Caco-2 (cell line): ENCODE results near the gene EAF1. TPM values are rescaled to one million over a fixed set of nuclear protein-coding genes. Genes with fewer than 3 reads are reported as not detected.

ENCODE experiments used
- BruUV-seq: library from RNA; stranded (reverse); fragments of 400-500 nt; replicated peaks from 2 replicates; lab custom pipeline; 2021; lab: Mats Ljungman, UMichigan
- CTCF ChIA-PET: fragments of 300-600 bp; sonication (Branson Sonifier 250); formaldehyde crosslinking; loops from one replicate; lab custom pipeline; 2022; ENCODE audit warnings: antibody characterized with exemption; lab: Charles Lee
- POLR2A ChIA-PET: fragments of 300-600 bp; sonication (Branson Sonifier 250); formaldehyde crosslinking; loops from one replicate; lab custom pipeline; 2022; ENCODE audit warnings: antibody characterized with exemption; lab: Charles Lee
- DNase-seq, 2 experiments: peaks; one replicate each; pipeline versions ENCODE4 v3.0.0 to v3.0.0-alpha.2; 2020 to 2022
- H3K27me3 ChIP-seq: replicated peaks from 2 replicates; pipeline ENCODE4 v1.6.0; 2011; ENCODE audit warnings: low read length; ENCODE audit not compliant: control insufficient read depth, insufficient read depth
- H3K36me3 ChIP-seq: 2 replicates; pipeline ENCODE4 v1.5.1; 2011; ENCODE audit warnings: low read length; ENCODE audit not compliant: control insufficient read depth, insufficient read depth
- H3K4me1 ChIP-seq: fragments of 250-450 bp; sonication (Bioruptor Pico); 2 replicates; pipeline ENCODE4 v1.5.1; 2020; ENCODE audit warnings: mild to moderate bottlenecking
- H3K4me3 ChIP-seq: 2 replicates; pipeline ENCODE4 v1.5.1; 2011; ENCODE audit warnings: low read depth, mild to moderate bottlenecking, control low read depth, low read length
- H3K9me3 ChIP-seq: fragments of 250-450 bp; sonication (Bioruptor Pico); 2 replicates; pipeline ENCODE4 v1.5.1; 2020; ENCODE audit warnings: mild to moderate bottlenecking, moderate library complexity
- H3K27ac Mint-ChIP-seq: one replicate; pipeline ENCODE4 v1.8.0; 2022; ENCODE audit warnings: mixed read lengths; ENCODE audit not compliant: unreplicated experiment
- H3K27me3 Mint-ChIP-seq: one replicate; pipeline ENCODE4 v1.8.0; 2022; ENCODE audit warnings: mixed read lengths; ENCODE audit not compliant: insufficient read depth, unreplicated experiment
- H3K36me3 Mint-ChIP-seq: one replicate; pipeline ENCODE4 v1.8.0; 2022; ENCODE audit warnings: mild to moderate bottlenecking, mixed read lengths; ENCODE audit not compliant: insufficient read depth, unreplicated experiment
- H3K4me1 Mint-ChIP-seq: one replicate; pipeline ENCODE4 v1.8.0; 2022; ENCODE audit warnings: low read depth, mixed read lengths; ENCODE audit not compliant: unreplicated experiment
- H3K4me3 Mint-ChIP-seq: one replicate; pipeline ENCODE4 v1.8.0; 2022; ENCODE audit warnings: mild to moderate bottlenecking, moderate library complexity, mixed read lengths; ENCODE audit not compliant: unreplicated experiment
- H3K9me3 Mint-ChIP-seq: one replicate; pipeline ENCODE4 v1.8.0; 2022; ENCODE audit warnings: mixed read lengths; ENCODE audit not compliant: unreplicated experiment
- CTCF ChIP-seq, 2 experiments: fragments of 200-600 bp in 1 of 2; IDR thresholded peaks; 1 replicate in 1 of 2; 2 replicates in 1 of 2; pipeline versions ENCODE4 v1.5.1 to v1.8.0; 2011 to 2022; ENCODE audit warnings: antibody characterized with exemption in 1 of 2, control low read depth in 1 of 2, inconsistent platforms in 1 of 2, low read depth in 1 of 2, low read length in 1 of 2, mild to moderate bottlenecking in 1 of 2, moderate library complexity in 1 of 2; ENCODE audit not compliant: insufficient read depth in 1 of 2, severe bottlenecking in 1 of 2, unreplicated experiment in 1 of 2
- intact Hi-C: fragments of 100-400 bp; cut with micrococcal nuclease; formaldehyde crosslinking; loops from one replicate; pipeline ENCODE4 v1.10.0; 2022; ENCODE audit not compliant: unreplicated experiment
- total RNA-seq: library from RNA; stranded (reverse); gene quantifications from 2 replicates; pipeline ENCODE4 v1.2.3, GENCODE V29; 2022

Gene EAF1
- total RNA-seq, 1 experiment from 2014 or later, result 33.5 TPM

- intact Hi-C loops, result loop anchor here (10.0 kb wide), 1 partner anchor 97 kb away; no protein-coding TSS in a partner anchor
- H3K4me3 ChIP-seq, result no peak overlapping the region
- H3K27me3 Mint-ChIP-seq, result peaks cover 5% of the 10 kb centered on the region
- TF ChIP-seq CTCF (IDR thresholded peaks at IDR 0.05; ENCODE audit: insufficient read depth in 1 of 2, low read depth in 1 of 2, low read length in 1 of 2, severe bottlenecking in 1 of 2, unreplicated experiment in 1 of 2), result no peak
- H3K27ac Mint-ChIP-seq, result no peak overlapping the region
- no TSS peak for BruUV-seq
- peaks cover 5% of the 10 kb centered on the region for H3K36me3 Mint-ChIP-seq
- no peaks in the 10 kb centered on the region for H3K9me3 Mint-ChIP-seq
- POLR2A ChIA-PET, result no interaction called here
- no peaks in the 10 kb centered on the region for H3K9me3 ChIP-seq
- no peaks in the 10 kb centered on the region for H3K36me3 ChIP-seq
- no peaks in the 10 kb centered on the region for H3K27me3 ChIP-seq
- peak; percentile 20 to 49 for DNase-seq
- CTCF ChIA-PET, result no interaction called here
- H3K4me3 Mint-ChIP-seq, result no peak overlapping the region
- peaks cover 5% of the 10 kb centered on the region for H3K4me1 ChIP-seq
- H3K4me1 Mint-ChIP-seq, result peaks cover 6% of the 10 kb centered on the region
Observed at GRCh38 chr3:15458212-15458780, 30.9 kb downstream of the EAF1 start.

GRCh38 chr3:15460891-15461531 is 33.6 kb downstream of the EAF1 start:
- H3K27me3 ChIP-seq, result no peaks in the 10 kb centered on the region
- peaks cover 5% of the 10 kb centered on the region for H3K36me3 Mint-ChIP-seq
- CTCF ChIA-PET, result interaction anchor here (0.5 kb wide), 1 partner anchor 729 kb away, joined by 3 read pairs; no protein-coding TSS in a partner anchor
- TF ChIP-seq CTCF (IDR thresholded peaks at IDR 0.05; ENCODE audit: insufficient read depth in 1 of 2, low read depth in 1 of 2, low read length in 1 of 2, severe bottlenecking in 1 of 2, unreplicated experiment in 1 of 2), result no peak
- H3K4me1 Mint-ChIP-seq, result peaks cover 6% of the 10 kb centered on the region
- H3K4me3 Mint-ChIP-seq, result no peak overlapping the region
- no TSS peak for BruUV-seq
- intact Hi-C loops, result no loop called here
- H3K27ac Mint-ChIP-seq, result no peak overlapping the region
- peaks cover 5% of the 10 kb centered on the region for H3K4me1 ChIP-seq
- no peaks in the 10 kb centered on the region for H3K9me3 Mint-ChIP-seq
- peaks cover 5% of the 10 kb centered on the region for H3K27me3 Mint-ChIP-seq
- H3K9me3 ChIP-seq, result no peaks in the 10 kb centered on the region
- no peak for DNase-seq
- POLR2A ChIA-PET, result no interaction called here
- no peaks in the 10 kb centered on the region for H3K36me3 ChIP-seq
- H3K4me3 ChIP-seq, result no peak overlapping the region

- H3K4me1 ChIP-seq, result peaks cover 5% of the 10 kb centered on the region
- H3K27me3 Mint-ChIP-seq, result peaks cover 5% of the 10 kb centered on the region
- no peaks in the 10 kb centered on the region for H3K27me3 ChIP-seq
- H3K4me3 ChIP-seq, result no peak overlapping the region
- no peak for DNase-seq
- BruUV-seq, result no TSS peak
- ChIA-PET CTCF (interaction anchor here (0.6 kb wide), 1 partner anchor 1645 kb away, joined by 3 read pairs; no protein-coding TSS in a partner anchor), POLR2A (no interaction called here)
- no peak overlapping the region for H3K27ac Mint-ChIP-seq
- no peak for TF ChIP-seq CTCF (IDR thresholded peaks at IDR 0.05; ENCODE audit: insufficient read depth in 1 of 2, low read depth in 1 of 2, low read length in 1 of 2, severe bottlenecking in 1 of 2, unreplicated experiment in 1 of 2)
- intact Hi-C loops, result no loop called here
- H3K4me1 Mint-ChIP-seq, result peaks cover 6% of the 10 kb centered on the region
- H3K9me3 Mint-ChIP-seq, result no peaks in the 10 kb centered on the region
- H3K4me3 Mint-ChIP-seq, result no peak overlapping the region
- no peaks in the 10 kb centered on the region for H3K36me3 ChIP-seq
- no peaks in the 10 kb centered on the region for H3K9me3 ChIP-seq
- H3K36me3 Mint-ChIP-seq, result peaks cover 5% of the 10 kb centered on the region
Observed at GRCh38 chr3:15462451-15462850, 35.1 kb downstream of the EAF1 start.
